Glomerular endothelial cell (primary cell): ENCODE measurements around the gene VNN1. TPM values are rescaled to one million over a fixed set of nuclear protein-coding genes. Genes with fewer than 3 reads are reported as not detected.
"Not testable (repeated sequence)": the region's sequence is repeated elsewhere in the genome, so short reads cannot be mapped to it uniquely, and the experiment has no call there.

ENCODE experiments used
- DNase-seq: peaks from one replicate; pipeline ENCODE4 v3.0.0-alpha.2; 2011; ENCODE audit warnings: low read depth, low spot score; ENCODE audit errors: extremely low read depth
- total RNA-seq: library from RNA; depleted of rRNA; stranded (reverse); fragments of >200 nt; gene quantifications from 2 replicates; pipeline ENCODE4 v1.2.3, GENCODE V29; 2015

VNN1 gene
- total RNA-seq, 1 donor from 2014 or later = 0.06 TPM

DNA sequence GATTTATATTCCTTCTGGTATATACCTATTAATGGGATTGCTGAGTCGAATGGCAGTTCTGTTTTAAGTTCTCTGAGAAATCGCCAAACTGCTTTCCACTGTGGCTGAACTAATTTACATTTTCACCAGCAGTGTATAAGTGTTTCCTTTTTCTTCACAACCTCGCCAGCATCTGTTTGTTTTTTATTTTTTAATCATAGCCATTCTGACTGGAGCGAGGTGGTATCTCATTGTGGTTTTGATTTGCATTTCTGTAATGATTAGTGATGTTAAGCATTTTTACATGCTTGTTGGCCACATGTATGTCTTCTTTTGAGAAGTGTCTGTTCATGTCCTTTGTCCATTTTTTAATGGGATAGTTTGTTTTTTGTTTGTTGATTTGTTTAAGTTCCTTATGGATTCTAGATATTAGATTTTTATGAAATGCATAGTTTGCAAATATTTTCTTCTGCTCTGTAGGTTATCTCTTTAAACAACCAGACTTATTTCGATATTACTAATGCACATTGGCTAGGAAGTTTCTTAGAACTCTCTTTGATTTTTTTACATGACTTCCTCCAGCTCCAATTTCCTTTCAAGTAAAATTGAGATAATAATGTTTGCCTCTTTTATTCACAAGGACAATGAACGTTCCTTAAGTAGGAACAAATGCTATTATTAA lies 12.2 kb upstream of the VNN1 start:
- DNase-seq = no peak

DNA sequence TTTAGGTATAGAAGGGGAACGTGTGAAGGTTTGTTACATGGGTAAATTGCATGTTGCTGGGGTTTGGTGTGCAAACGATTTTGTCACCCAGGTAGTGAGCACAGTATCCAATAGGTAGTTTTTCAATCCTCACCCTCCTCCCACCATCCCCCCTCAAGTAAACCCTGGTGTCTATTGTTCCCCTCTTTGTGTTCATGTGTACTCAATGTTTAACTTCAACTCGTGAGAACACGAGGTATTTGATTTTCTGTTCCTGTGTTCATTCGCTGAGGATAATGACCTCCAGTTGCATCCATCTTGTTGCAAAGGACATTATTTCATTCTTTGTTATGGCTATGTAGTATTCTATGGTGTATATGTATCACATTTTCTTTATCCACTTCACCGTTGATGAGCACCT lies 11.6 kb upstream of the VNN1 start:
- no peak for DNase-seq

DNA sequence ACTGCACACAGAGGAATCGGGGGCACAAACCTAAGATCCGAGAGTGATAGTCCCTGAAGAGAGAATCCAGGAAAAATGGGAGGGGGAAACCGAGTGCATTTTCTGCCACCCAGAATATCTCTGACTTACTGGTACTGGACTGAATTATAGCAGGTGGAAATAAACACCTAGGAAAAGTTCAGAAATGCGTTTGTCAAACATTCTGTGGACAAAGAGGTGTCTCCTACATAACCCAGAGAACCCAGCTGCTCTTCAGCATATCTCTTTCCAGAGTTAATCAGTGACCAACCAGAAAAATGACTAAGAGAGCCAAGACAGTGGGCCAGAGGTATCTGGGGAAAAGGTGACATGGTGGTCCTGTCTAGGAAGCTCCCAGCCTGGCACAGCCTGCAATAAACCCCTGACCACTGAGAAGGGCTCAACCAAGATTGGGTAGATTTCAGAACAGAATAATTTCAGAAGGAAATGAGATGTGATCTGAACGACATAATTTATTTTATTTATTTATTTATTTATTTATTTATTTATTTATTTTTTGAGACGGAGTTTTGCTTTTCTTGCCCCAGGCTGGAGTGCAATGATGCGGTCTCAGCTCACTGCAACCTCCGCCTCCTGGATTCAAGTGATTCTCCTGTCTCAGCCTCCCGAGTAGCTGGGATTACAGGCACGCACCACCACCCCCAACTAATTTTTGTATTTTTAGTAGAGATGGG lies 6.0 kb upstream of the VNN1 start:
- DNase-seq = no peak

DNA sequence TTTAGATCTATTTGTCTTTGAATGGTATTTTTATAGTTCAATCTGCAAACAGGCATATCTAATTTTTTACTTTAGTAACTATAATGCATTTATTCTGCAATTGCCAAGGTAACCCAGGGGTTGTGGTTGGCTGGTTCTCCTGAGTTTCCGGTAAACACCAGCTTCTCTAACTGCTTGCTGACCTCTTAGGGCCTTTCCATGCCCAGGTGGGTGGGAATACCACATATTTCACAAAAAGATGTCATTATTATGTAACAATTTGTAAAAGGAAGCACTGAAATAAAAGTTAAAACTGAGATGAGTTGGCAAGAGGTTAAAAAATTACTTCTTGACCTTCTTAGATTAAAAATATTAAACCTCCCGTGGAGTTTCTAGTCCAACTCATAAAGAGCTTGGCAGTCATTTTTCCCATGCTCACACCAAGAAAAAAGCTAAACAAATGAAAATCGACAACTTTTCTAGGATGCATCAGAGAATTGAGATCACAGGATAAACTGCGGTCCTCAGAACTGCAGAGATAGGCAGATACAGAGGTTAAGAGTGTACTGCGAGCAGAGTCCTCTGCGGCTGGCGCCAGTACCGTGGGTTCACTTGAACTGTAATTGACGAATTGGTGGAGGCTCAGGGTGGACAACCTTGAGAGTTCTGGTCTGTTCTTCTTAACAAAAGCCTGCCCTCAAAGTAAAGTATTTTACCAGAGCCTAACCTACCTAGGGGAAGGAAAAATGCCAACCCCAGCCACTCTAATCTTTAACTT lies 2.2 kb upstream of the VNN1 start:
- no peak for DNase-seq

DNA sequence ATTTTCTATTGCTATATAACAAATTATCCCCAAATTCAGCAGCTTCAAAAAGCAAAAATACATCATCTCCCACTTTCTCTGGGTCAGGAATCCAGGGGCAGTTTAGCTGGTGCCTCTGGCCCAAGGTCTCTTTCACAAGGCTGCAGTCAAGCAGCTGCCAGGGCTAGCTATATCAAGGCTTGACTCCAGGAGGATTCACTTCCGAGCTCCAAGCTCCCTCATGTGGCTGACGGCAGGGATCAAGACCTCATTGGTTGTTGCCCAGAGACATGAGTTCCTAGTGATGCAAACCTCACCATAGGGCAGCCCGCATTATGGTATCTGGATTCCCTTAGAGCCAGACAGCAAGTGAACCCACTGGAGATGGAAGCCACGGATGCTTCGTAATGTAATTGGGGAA lies 1.3 kb upstream of the VNN1 start:
- no peak for DNase-seq

DNA sequence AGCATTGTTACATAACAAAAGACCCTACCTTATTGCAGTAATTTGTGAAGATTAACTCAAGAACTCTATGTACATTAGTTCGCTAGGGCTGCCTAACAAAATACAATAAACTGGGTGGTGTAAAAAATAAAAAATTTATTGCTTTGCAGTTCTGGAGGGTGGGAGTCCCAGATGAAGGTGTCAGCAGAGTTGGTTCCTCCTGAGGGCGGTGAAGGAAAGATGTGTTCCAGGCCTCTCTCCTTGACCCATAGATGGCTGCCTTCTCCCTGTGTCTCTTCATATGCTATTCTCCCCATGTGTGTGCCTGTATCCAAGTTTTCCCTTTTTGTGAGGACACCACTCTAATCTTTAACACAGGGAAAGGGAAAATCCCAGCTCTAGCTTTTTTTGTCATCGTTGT lies 305 bp upstream of the VNN1 start:
- DNase-seq = no peak

DNA sequence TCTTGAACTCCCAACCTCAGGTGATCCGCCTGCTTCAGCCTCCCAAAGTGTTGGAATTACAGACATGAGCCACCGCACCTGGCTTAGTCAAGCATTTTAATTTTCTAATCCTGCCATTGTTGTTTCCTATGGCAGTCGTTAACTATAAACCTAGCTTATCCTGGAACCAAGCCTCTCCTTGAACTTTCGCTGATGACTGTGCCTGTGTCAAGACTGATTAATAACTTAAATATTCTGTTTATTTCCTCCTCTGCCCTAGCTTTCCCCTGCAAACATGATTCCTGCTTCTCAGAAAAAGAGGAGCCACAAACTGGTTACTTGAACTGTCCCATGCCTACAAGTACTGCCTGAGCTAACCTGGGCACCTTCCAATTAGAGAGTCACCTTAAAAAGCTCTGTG lies 1.5 kb downstream of the VNN1 start:
- no peak for DNase-seq

DNA sequence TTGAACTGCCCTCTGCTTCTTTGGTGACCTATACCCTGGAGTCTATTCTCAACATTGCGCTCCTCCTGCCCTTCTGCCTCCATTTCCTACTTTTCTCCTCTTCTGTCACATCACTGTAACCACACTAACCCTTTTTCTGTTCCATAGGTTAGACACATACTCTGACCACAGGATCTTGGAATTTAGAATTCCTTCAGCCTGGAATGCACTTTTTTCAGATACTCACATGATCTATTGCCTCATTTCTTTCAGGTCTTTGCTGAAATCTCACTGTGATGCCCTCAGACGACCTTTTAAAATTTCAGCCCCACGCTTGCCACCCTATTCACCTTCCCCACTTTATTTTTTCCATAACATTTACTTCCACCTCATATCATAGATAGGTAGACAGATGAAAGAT lies 5.1 kb downstream of the VNN1 start:
- DNase-seq = no peak

DNA sequence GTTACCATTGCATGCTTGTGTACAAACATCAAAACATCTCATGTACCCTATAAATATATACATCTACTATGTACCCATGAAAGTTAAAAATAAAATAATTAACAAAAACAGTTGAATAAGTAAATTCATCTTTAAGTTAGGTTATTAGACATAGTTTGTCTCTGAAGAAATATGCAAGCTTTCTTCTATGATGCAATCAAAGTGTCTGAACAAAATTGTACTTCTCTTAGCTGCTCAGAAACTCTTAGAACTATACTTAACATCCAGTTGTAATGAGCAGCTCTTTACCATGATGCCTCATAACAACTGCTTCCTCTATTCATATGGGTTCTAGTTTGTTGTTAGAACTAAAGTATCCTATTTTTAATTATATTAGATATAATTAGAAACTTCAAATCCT lies 5.9 kb downstream of the VNN1 start:
- no peak for DNase-seq

DNA sequence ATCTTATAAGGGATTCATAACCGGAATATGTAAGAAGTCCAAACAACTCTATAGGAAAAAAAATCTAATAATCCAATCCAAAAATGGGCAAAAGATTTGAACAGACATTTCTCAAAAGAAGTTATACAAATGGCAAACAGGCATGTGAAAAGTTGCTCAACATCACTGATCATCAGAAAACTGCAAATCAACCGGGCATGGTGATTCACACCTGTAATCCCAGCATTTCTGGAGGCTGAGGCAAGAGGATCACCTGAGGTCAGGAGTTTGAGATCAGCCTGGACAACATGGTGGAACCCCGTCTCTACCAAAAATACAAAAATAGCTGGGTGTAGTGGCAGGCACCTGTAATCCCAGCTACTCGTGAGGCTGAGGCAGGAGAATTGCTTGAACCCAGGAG lies 7.1 kb downstream of the VNN1 start:
- DNase-seq = not testable (repeated sequence)

DNA sequence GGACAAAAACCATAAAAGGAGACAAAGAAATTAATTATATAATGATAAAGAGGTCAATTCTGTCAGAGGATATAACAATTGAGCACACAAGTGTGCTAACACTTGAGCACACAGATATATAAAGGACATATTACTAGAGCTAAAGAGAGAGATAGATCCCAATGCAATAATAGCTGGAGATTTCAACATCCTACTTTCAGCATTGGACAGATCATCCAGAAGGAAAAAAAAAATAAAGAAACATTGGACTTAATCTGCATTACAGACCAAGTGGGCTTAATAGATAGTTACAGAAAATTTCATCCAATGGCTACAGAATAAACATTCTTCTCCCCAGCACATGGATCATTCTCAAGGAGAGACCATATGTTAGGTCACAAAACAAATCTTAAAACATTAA lies 9.9 kb downstream of the VNN1 start:
- no peak for DNase-seq

DNA sequence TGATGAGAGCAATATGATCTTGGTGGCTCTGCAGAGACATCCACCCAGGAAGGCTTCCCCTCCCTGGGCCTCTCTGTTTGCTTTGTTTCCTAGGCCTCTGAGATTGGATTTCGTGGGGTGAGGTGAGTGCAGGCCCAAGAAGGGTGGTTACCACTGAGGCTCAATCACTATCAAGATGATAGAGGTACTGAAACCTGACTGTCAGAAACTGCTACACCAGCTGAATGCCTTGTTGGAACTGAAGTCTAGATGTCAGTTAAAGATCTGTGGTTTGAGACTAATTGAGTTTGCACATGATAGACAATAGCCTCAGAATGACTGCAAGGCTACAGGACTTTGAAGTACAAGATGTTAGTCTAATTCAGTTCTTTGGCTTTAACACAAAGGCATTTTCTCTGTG lies 15.2 kb downstream of the VNN1 start:
- no peak for DNase-seq

DNA sequence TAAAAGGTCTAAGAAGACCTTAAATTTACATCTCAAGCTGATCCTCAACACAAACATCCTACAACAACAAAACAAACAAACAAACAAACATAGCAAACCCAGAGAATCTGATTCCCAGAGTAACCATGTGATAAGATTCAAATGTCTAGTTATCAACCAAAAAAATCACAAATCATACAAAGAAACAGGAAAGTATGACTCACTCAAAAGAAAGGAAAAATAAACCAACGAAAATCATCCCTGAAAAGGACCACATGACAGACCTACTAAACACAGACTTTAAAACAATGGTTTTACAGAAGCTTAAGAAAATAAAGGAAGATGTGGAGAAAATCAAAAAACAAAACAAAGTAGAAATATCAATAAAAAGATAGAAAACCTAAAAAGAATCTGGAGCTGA lies 18.1 kb downstream of the VNN1 start:
- no peak for DNase-seq

DNA sequence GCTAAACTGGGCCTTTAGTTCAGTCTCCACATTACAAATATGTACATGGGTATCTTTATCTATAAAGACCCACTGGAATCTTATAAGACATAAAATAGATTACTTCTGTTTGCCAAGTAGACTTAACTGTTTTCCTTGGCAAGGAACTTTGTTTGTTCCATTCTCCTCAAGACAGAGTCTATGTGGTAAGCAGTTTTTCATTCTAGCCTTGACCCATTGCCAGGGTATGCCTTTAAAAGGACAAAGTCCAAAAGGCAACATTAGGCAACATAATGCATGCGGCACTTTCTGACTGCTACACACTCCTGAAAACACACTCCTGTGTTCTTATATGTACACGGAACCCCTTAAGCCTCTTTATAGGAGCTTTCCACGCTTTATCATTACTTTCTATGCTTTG lies 20.4 kb downstream of the VNN1 start:
- no peak for DNase-seq

DNA sequence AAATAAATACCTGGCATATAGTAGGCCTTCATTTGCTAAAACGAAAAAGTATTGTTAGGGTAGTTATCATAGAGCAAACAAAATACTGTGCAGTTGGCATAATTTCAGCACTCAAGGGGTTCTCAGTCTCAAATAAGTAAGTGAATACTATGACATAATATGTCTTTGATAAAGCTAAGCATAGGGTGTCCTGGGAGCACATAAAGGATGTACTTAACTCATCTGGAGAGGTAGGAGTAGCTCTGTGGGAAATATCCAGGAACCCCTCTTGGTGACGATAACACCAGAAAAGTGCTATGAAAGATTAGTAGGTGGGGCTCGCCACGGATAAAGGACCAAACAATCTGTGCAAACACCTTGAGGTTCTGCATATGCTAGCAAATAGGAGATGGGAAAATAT lies 23.2 kb downstream of the VNN1 start:
- DNase-seq = no peak

DNA sequence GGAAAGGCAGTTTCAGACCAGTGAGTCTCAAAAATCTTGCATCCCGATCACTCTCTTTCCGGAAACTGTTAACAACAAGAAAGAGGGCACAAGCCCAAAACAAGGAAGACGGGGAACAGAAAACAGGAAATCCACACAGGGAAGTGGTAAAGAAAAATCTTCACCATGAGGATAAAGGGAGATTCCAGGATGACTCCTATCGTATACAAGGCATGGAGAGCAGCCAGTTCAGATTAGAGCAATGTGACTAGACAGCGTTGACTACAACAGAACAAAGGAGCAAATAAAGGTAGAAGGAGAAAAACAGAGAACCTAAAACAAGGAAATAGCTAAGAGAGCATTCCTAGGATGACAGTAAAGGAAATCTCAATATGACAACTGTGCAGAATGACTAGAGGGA lies 26.5 kb downstream of the VNN1 start:
- no peak for DNase-seq

DNA sequence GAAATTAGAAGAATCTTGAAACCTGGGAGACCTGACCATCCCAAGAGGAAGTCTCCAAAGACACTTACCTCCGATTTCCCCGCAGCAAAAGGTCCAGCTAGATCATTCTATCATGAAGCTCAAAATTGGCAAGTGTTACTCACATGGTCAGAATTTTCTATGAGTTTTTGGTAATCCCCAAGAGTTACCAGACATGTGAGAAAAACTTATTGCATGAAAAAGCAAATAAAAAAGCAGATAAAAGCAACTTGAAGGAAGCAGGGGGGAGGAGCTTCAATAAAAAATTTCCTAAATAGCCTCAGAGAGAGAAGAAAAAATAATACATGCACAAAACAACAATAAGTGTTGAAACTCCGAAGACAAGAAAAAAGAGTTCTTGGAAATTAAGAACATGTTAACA lies 27.3 kb downstream of the VNN1 start:
- DNase-seq = no peak

DNA sequence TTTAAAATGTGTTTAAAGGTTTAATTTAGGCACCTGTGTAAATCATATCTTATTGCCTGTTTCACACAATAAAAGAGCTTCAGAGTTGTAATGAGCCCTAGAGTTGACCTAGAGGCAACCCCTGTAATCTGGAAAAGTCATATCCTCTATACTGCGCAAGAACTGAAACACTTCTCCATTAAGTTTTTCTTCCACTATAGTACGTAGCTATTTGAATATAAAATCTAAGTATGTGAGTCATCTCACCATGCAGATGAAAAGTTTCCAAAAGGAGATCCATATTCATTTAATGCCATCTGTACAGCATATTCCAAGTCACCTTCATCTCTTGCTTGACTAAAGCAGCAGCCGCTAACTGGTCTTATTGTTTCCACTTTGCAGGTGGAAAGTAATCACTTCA lies 28.8 kb downstream of the VNN1 start:
- no peak for DNase-seq

DNA sequence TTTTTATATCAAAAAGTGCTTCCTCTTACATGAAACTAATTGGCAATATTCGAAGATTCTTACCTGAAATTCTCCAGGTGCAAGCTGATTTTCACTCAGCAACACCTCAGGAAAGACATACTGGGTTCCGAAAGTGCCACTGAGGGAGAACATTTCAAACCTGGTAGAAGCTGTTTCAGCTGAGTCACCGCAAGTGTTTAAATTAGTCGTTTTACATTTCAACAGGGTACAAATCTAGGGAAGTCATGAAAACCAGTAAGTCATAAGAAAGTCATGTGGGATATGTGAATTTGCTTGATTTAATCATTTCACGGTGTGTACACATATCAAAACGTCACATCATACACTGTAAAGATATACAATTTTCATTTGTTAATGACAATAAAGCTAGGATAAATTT lies 29.6 kb downstream of the VNN1 start:
- DNase-seq = no peak

DNA sequence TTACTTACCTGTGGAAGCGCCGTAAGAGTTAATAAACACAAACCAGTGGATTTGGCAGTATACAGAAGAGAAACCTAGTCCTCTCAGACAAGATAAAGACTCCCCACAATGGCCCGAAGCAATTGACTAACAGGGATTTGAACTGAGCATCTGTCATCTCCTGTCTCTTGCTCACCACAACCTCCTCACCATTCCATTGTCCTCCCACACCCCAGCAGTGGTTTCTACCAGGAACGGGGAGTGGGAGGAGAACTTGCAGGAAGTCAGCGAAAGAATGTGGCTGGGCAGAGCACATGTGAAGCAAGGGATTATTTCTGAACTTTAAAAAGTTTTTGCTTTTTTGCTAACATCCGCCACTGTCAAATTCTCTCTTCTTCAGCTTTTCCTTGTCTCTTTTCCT lies 30.3 kb downstream of the VNN1 start:
- DNase-seq = no peak

DNA sequence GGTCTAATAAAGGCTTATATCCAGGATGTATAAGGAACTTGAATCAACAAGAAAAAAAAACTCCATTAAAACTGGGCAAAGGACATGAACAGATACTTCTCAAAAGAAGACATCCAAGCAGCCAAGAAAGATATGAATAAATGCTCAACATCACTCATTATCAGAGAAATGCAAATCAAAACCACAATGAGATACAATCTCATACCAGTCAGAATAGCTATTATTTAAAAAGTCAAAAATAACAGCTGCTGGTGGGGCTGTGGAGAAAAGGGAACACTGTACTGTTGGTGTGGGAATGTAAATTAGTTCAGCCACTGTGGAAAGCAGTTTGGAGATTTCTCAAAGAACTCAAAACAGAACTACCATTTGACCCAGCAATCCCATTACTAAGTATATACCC lies 34.8 kb downstream of the VNN1 start:
- not testable (repeated sequence) for DNase-seq

DNA sequence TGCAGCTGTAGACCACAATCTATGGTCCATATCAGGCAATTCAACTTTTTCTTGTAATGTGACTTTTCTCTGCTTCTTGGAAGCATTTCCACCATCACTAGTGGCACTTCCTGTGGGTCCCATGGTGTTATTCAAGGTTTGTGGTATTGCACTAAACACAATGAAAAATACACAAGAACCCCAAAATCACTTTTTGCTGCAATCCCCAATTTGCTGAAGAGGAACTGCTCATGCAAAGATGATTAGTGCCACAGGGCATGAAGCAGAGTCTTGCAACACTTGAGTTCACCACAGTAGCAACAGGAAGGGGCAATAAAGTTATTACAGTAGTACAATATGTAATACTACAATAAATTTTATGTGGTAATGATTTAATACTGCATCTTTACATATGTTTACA lies 38.1 kb downstream of the VNN1 start:
- DNase-seq = no peak
